Colonic mucosa (tissue), 4 donors: Measurements from ENCODE around the gene PTCH1. TPM values are rescaled to one million over a fixed set of nuclear protein-coding genes. Genes with fewer than 3 reads are reported as not detected.

Experiments used
- DNase-seq: peaks from one replicate; pipeline ENCODE4 v3.0.0-alpha.2; 2020
- H3K27ac ChIP-seq: fragments of 200-600 bp; one replicate; pipeline ENCODE4 v1.8.0; 2021
- H3K27me3 ChIP-seq: fragments of 200-600 bp; one replicate; pipeline ENCODE4 v1.8.0; 2021
- H3K36me3 ChIP-seq: fragments of 200-600 bp; one replicate; pipeline ENCODE4 v1.8.0; 2021
- H3K4me1 ChIP-seq: fragments of 200-600 bp; one replicate; pipeline ENCODE4 v1.8.0; 2021; ENCODE audit warnings: mild to moderate bottlenecking
- H3K4me3 ChIP-seq: fragments of 200-600 bp; one replicate; pipeline ENCODE4 v1.8.0; 2021
- H3K9ac ChIP-seq, 2 donors: one replicate each; pipeline ENCODE4 v1.7.0; 2013; ENCODE audit warnings: control low read depth in 2 of 2, low read depth in 2 of 2, low read length in 2 of 2
- H3K9me3 ChIP-seq: fragments of 200-600 bp; one replicate; pipeline ENCODE4 v1.8.0; 2021
- intact Hi-C: fragments of 100-400 bp; cut with DNase I; formaldehyde crosslinking; loops from one replicate; pipeline ENCODE4 v1.14.1; 2022
- total RNA-seq, 2 donors: library from RNA; stranded (reverse); fragmentation: NEBNext Ultra II Directional in 1 of 2; extraction: Animal tissue kit (Norgen Biotek cat#: 25700) in 1 of 2; gene quantifications; one replicate each; pipeline ENCODE4 v1.2.1, GENCODE V29; 2021
- TF ChIP-seq, protein P1 (sequence below): fragments of 200-600 bp; IDR thresholded peaks from one replicate; pipeline ENCODE4 v1.8.0; 2022; ENCODE audit warnings: antibody characterized with exemption, mild to moderate bottlenecking
- donor health status: healthy.
- donor health status: DM: no; HTN: no; CAD: no.
- donor health status: DM: no; HTN: no; CAD: no.

PTCH1 gene
- total RNA-seq, 2 donors from 2014 or later: 18.7 to 24.6 TPM

- intact Hi-C loops: no loop called here
- Histone ChIP-seq H3K4me1 (no peaks in the 10 kb centered on the region), H3K27me3 (no peaks in the 10 kb centered on the region), H3K9me3 (no peaks in the 10 kb centered on the region), H3K27ac (no peak overlapping the region), H3K4me3 (no peak overlapping the region), H3K36me3 (no peaks in the 10 kb centered on the region), H3K9ac (no peak overlapping the region)
- DNase-seq: no peak
- TF ChIP-seq, protein P1, sequence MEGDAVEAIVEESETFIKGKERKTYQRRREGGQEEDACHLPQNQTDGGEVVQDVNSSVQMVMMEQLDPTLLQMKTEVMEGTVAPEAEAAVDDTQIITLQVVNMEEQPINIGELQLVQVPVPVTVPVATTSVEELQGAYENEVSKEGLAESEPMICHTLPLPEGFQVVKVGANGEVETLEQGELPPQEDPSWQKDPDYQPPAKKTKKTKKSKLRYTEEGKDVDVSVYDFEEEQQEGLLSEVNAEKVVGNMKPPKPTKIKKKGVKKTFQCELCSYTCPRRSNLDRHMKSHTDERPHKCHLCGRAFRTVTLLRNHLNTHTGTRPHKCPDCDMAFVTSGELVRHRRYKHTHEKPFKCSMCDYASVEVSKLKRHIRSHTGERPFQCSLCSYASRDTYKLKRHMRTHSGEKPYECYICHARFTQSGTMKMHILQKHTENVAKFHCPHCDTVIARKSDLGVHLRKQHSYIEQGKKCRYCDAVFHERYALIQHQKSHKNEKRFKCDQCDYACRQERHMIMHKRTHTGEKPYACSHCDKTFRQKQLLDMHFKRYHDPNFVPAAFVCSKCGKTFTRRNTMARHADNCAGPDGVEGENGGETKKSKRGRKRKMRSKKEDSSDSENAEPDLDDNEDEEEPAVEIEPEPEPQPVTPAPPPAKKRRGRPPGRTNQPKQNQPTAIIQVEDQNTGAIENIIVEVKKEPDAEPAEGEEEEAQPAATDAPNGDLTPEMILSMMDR: no peak
Observed at GRCh38 chr9:95496687-95497086, 20.1 kb downstream of the PTCH1 start.

GRCh38 chr9:95495961-95496360, 20.8 kb downstream of the PTCH1 start:
- TF ChIP-seq, protein P1: no peak
- H3K27ac ChIP-seq: no peak overlapping the region

GRCh38 chr9:95495529-95495928, 21.2 kb downstream of the PTCH1 start:
- TF ChIP-seq, protein P1: no peak
- Histone ChIP-seq H3K9me3 (no peaks in the 10 kb centered on the region), H3K27ac (no peak overlapping the region), H3K4me1 (no peaks in the 10 kb centered on the region), H3K27me3 (no peaks in the 10 kb centered on the region), H3K36me3 (no peaks in the 10 kb centered on the region), H3K4me3 (no peak overlapping the region), H3K9ac (peak overlapping the region in 1 of 2 donors; percentile 15)
- intact Hi-C loops: no loop called here
- no peak for DNase-seq

More at GRCh38 chr9:95495961-95496360, 20.8 kb downstream of the PTCH1 start:
- no peak overlapping the region for H3K4me3 ChIP-seq
- DNase-seq: no peak
- no peaks in the 10 kb centered on the region for H3K4me1 ChIP-seq
- H3K9ac ChIP-seq: peak overlapping the region in 1 of 2 donors; percentile 15
- no peaks in the 10 kb centered on the region for H3K9me3 ChIP-seq
- intact Hi-C loops: no loop called here
- H3K27me3 ChIP-seq: no peaks in the 10 kb centered on the region
- no peaks in the 10 kb centered on the region for H3K36me3 ChIP-seq

DNA sequence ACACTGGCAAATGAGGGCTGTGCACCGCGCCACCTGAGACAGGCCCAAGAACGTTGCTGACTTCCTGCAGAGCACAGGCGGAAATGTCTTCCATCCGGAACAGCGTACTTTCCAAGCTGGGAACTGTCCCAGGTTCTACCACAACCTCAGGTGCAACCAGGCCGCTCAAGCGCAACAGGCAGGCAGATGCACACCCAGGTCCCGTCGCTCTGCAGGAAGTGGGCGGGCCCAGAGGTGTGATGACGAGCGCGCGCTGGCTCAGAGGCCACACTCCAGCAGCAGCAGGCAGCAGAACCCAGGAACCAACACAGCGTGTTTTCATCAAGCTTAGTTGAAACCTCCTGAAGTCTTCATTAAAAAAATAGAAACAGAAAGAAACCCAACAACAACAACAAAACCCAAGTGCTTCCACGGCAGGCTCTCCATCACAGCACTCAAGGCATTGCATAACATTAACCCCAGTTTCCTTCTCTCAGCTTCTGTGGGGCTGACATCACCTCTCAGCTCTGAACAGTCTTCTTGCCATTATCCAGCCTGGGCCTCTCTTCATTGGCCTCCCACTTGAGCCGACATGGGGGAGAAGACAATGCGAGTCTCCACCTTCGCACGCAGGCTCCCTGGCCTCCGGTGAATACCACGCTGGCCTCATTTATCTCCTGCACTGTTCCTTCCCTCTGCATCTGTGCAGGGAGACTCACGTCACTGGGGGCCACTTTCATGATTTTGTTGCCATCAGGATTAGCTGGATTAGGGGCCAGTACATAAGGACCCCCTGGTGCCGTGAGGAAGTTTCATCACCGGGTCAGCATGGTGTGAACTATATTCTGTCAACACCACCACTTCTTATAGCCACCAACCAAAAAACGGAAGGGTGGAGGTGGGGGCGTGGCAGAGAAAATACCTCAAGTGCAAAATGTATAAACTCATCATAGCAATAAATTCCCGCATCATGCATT, 22.1 kb downstream of the PTCH1 start:
- H3K4me1 ChIP-seq: no peaks in the 10 kb centered on the region
- TF ChIP-seq, protein P1: no peak
- peak overlapping the region; percentile 56 for H3K27ac ChIP-seq
- peak overlapping the region in 1 of 2 donors; percentile 58 for H3K9ac ChIP-seq
- DNase-seq: peak; percentile 78
- no peaks in the 10 kb centered on the region for H3K36me3 ChIP-seq
- H3K9me3 ChIP-seq: no peaks in the 10 kb centered on the region
- no peaks in the 10 kb centered on the region for H3K27me3 ChIP-seq
- H3K4me3 ChIP-seq: peak overlapping the region; percentile 6
- intact Hi-C loops: no loop called here

DNA sequence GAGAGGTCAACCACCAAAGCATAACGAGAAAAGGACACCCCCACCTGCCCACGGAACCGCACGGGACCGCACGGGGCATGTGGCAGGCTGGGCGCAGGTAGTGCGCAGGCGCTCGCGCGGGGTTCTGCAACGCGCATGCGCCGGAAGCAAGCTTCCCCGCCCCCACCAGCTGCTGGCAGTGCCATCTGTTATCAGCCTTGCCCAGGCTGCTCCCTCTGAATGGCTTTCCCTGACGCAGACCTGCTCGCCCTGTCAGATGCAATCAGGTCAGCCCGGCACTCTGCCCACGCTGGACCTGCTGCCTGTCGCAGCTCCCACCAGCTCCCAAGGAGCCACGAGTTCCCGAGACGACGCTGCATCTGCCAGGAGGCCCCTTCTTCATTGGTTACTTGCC, 22.8 kb downstream of the PTCH1 start:
- no peaks in the 10 kb centered on the region for H3K4me1 ChIP-seq
- peak overlapping the region in 1 of 2 donors; percentile 58 for H3K9ac ChIP-seq
- no peak for DNase-seq
- intact Hi-C loops: no loop called here
- TF ChIP-seq, protein P1: no peak
- H3K36me3 ChIP-seq: no peaks in the 10 kb centered on the region
- no peaks in the 10 kb centered on the region for H3K9me3 ChIP-seq
- H3K4me3 ChIP-seq: peak overlapping the region; percentile 6
- peak overlapping the region; percentile 56 for H3K27ac ChIP-seq
- no peaks in the 10 kb centered on the region for H3K27me3 ChIP-seq
